HG02970 (cell line): ENCODE measurements around the gene ANKLE1.

Experiments
- ATAC-seq: cut with Tn5 transposase; IDR thresholded peaks from one replicate; pipeline ENCODE4 v1.9.1; 2021; ENCODE audit warnings: mild to moderate bottlenecking, moderate library complexity, moderate number of reproducible peaks; ENCODE audit not compliant: unreplicated experiment, low FRiP score

The ANKLE1 gene

DNA sequence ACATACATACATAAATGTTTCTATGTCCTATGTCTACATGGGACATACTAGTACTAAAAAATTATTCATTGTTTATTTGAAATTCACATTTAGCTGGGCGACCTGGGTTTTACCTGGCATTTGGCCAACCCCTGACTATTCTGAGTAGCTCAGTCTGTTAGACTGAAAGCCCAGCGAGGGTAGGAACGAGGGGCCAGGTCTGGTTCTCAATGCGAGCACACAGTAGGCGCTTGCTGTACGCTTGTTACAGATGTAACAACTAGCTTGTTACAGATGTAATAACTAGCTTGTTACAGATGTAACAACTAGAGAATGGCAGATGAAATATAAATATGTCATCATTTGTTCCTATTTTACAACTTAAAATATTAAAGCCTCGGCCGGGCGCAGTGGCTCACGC, 53.9 kb downstream of the ANKLE1 start:
- no peak for ATAC-seq
